Measurements from ENCODE around the gene PDE9A.

The PDE9A gene

GRCh38 chr21:42760951-42761751, 107.7 kb downstream of the PDE9A start:
- H3K4me2 ChIP-seq: no peak overlapping the region
- H4K20me1 ChIP-seq: peaks cover 0 to 4% (median 0%) of the 10 kb centered on the region in 11 experiments; a peak in 2 of 22 replicates
- no peaks in the 10 kb centered on the region for H3K9me3 ChIP-seq (replicated peaks in 1 of 11)
- peaks cover 14 to 56% (median 52%) of the 10 kb centered on the region in 10 experiments for H3K4me1 ChIP-seq
- H3K36me3 ChIP-seq: no peaks in the 10 kb centered on the region
- H3K4me3 ChIP-seq: no peak overlapping the region
- H3K27ac ChIP-seq: no peak overlapping the region
- H3K9ac ChIP-seq: no peak overlapping the region
- H3K27me3 ChIP-seq: peaks cover 0 to 31% (median 0%) of the 10 kb centered on the region in 11 experiments; a peak in 9 of 22 replicates
- TF ChIP-seq Cebpa-rat (IDR thresholded peaks at IDR 0.05): no peak

- no peak for TF ChIP-seq Cebpa-rat (IDR thresholded peaks at IDR 0.05)
- Histone ChIP-seq H3K9ac (no peak overlapping the region), H4K20me1 (peaks cover 0 to 3% (median 0%) of the 10 kb centered on the region in 11 experiments; a peak in 2 of 22 replicates), H3K27me3 (peaks cover 0 to 24% (median 0%) of the 10 kb centered on the region in 11 experiments; a peak in 8 of 22 replicates), H3K4me3 (no peak overlapping the region), H3K4me2 (no peak overlapping the region), H3K27ac (no peak overlapping the region), H3K4me1 (peaks cover 14 to 49% (median 45%) of the 10 kb centered on the region in 10 experiments), H3K36me3 (no peaks in the 10 kb centered on the region), H3K9me3 (replicated peaks in 1 of 11) (no peaks in the 10 kb centered on the region)
These were observed 108.4 kb downstream of the PDE9A start for GRCh38 chr21:42761776-42762335.

GRCh38 chr21:42763581-42764442, 110.4 kb downstream of the PDE9A start:
- peaks cover 0 to 5% (median 0%) of the 10 kb centered on the region in 11 experiments; a peak in 8 of 22 replicates for H3K27me3 ChIP-seq
- peak overlapping the region in 1 of 11 experiments; percentile 12; a peak in 1 of 22 replicates for H3K9ac ChIP-seq
- H3K36me3 ChIP-seq: no peaks in the 10 kb centered on the region
- peak overlapping the region; percentile 40 to 78 (median 57) for H3K4me2 ChIP-seq
- H3K4me1 ChIP-seq: peaks cover 14 to 29% (median 25%) of the 10 kb centered on the region in 10 experiments
- peak overlapping the region in 4 of 11 experiments; percentile 28 to 37 (median 28); a peak in 6 of 22 replicates for H3K27ac ChIP-seq
- no peaks in the 10 kb centered on the region for H3K9me3 ChIP-seq (replicated peaks in 1 of 11)
- TF ChIP-seq Cebpa-rat (IDR thresholded peaks at IDR 0.05): peak in 10 of 11 experiments; percentile 32 to 80 (median 58); a peak in 14 of 22 replicates
- no peaks in the 10 kb centered on the region for H4K20me1 ChIP-seq
- no peak overlapping the region for H3K4me3 ChIP-seq

GRCh38 chr21:42764443-42764760, 111.0 kb downstream of the PDE9A start:
- Histone ChIP-seq H3K27ac (peak overlapping the region in 2 of 11 experiments; percentile 2 to 37; a peak in 1 of 22 replicates), H3K9ac (no peak overlapping the region), H3K36me3 (no peaks in the 10 kb centered on the region), H3K4me2 (peak overlapping the region; percentile 40 to 78 (median 57)), H3K4me1 (peaks cover 14 to 23% (median 19%) of the 10 kb centered on the region in 10 experiments), H4K20me1 (no peaks in the 10 kb centered on the region), H3K27me3 (no peaks in the 10 kb centered on the region), H3K9me3 (replicated peaks in 1 of 11) (no peaks in the 10 kb centered on the region), H3K4me3 (no peak overlapping the region)
- TF ChIP-seq Cebpa-rat (IDR thresholded peaks at IDR 0.05): no peak

GRCh38 chr21:42764883-42765282, 111.5 kb downstream of the PDE9A start:
- Histone ChIP-seq H3K9me3 (replicated peaks in 1 of 11) (no peaks in the 10 kb centered on the region), H3K4me1 (peaks cover 14 to 21% (median 17%) of the 10 kb centered on the region in 10 experiments), H3K27me3 (no peaks in the 10 kb centered on the region), H3K4me3 (no peak overlapping the region), H3K4me2 (no peak overlapping the region), H4K20me1 (no peaks in the 10 kb centered on the region), H3K9ac (no peak overlapping the region), H3K36me3 (no peaks in the 10 kb centered on the region), H3K27ac (no peak overlapping the region)
- no peak for TF ChIP-seq Cebpa-rat (IDR thresholded peaks at IDR 0.05)

GRCh38 chr21:42765656-42766055, 112.2 kb downstream of the PDE9A start:
- Histone ChIP-seq H3K27me3 (no peaks in the 10 kb centered on the region), H3K9ac (no peak overlapping the region), H3K4me2 (no peak overlapping the region), H3K36me3 (no peaks in the 10 kb centered on the region), H3K27ac (no peak overlapping the region), H3K4me3 (no peak overlapping the region), H3K9me3 (replicated peaks in 1 of 11) (no peaks in the 10 kb centered on the region), H4K20me1 (no peaks in the 10 kb centered on the region), H3K4me1 (peaks cover 14 to 21% (median 17%) of the 10 kb centered on the region in 10 experiments)
- TF ChIP-seq Cebpa-rat (IDR thresholded peaks at IDR 0.05): no peak

- Histone ChIP-seq H3K4me1 (peaks cover 14 to 18% (median 16%) of the 10 kb centered on the region in 10 experiments), H3K36me3 (no peaks in the 10 kb centered on the region)
These were observed 113.5 kb downstream of the PDE9A start for GRCh38 chr21:42766739-42767560.

GRCh38 chr21:42767561-42767835, 114.1 kb downstream of the PDE9A start:
- peaks cover 14 to 18% (median 16%) of the 10 kb centered on the region in 10 experiments for H3K4me1 ChIP-seq
- TF ChIP-seq Cebpa-rat (IDR thresholded peaks at IDR 0.05): no peak
- no peak overlapping the region for H3K4me3 ChIP-seq
- H3K9ac ChIP-seq: no peak overlapping the region
- H3K9me3 ChIP-seq (replicated peaks in 1 of 11): no peaks in the 10 kb centered on the region
- H4K20me1 ChIP-seq: no peaks in the 10 kb centered on the region; a peak in 1 of 22 replicates
- H3K27me3 ChIP-seq: no peaks in the 10 kb centered on the region
- H3K36me3 ChIP-seq: no peaks in the 10 kb centered on the region
- H3K4me2 ChIP-seq: no peak overlapping the region
- no peak overlapping the region for H3K27ac ChIP-seq

More at GRCh38 chr21:42766739-42767560, 113.5 kb downstream of the PDE9A start:
- Histone ChIP-seq H3K9ac (no peak overlapping the region), H3K4me3 (no peak overlapping the region), H4K20me1 (no peaks in the 10 kb centered on the region; a peak in 1 of 22 replicates), H3K9me3 (replicated peaks in 1 of 11) (no peaks in the 10 kb centered on the region), H3K27ac (no peak overlapping the region), H3K27me3 (no peaks in the 10 kb centered on the region), H3K4me2 (no peak overlapping the region)
- TF ChIP-seq Cebpa-rat (IDR thresholded peaks at IDR 0.05): no peak

All from BLaER1 treated with 17β-estradiol and CSF1 and Interleukin-3, amounts not matched to agents 10 nM and 100 nM (cell line).